ENCODE data around the gene MARK3. TPM values are rescaled to one million over a fixed set of nuclear protein-coding genes. Genes with fewer than 3 reads are reported as not detected.
A peak's percentile ranks its signal among the peaks of the same experiment; 100 is the strongest.

The MARK3 gene
- total RNA-seq, 2 donors from 2014 or later, result 87.2 to 147 TPM

- no peaks in the 10 kb centered on the region for H3K27me3 ChIP-seq
- intact Hi-C loops (cut with DNase I), result no loop called here
- TF ChIP-seq CTCF (IDR thresholded peaks at IDR 0.05) (no peak), POLR2A (IDR thresholded peaks at IDR 0.05) (no peak)
- no peak for ATAC-seq
- no peaks in the 10 kb centered on the region for H3K36me3 ChIP-seq (replicated peaks in 1 of 2; ENCODE audit: insufficient read depth in 1 of 2, low read depth in 2 of 2)
- WGBS, 2 donors, result 69 to 73% methylated on average over 11 of the region's 11 CpGs
- no peaks in the 10 kb centered on the region for H3K4me1 ChIP-seq
- peak in 1 of 4 donors; percentile 19 for DNase-seq
- no peak overlapping the region for H3K4me3 ChIP-seq
- H3K9me3 ChIP-seq, result no peaks in the 10 kb centered on the region
- no peak overlapping the region for H3K27ac ChIP-seq
Measured at GRCh38 chr14:103372552-103373304, 12.5 kb upstream of the MARK3 start.

GRCh38 chr14:103374121-103374520, 11.1 kb upstream of the MARK3 start:
- DNase-seq (no peak), ATAC-seq (no peak)
- 67 to 69% methylated on average over 10 to 11 of the region's 11 CpGs for WGBS, 2 donors
- H3K27ac ChIP-seq, result no peak overlapping the region
- intact Hi-C loops (cut with DNase I), result no loop called here
- TF ChIP-seq CTCF (IDR thresholded peaks at IDR 0.05) (no peak), POLR2A (IDR thresholded peaks at IDR 0.05) (no peak)
- no peak overlapping the region for H3K4me3 ChIP-seq
- H3K36me3 ChIP-seq (replicated peaks in 1 of 2; ENCODE audit: insufficient read depth in 1 of 2, low read depth in 2 of 2), result no peaks in the 10 kb centered on the region
- H3K27me3 ChIP-seq, result no peaks in the 10 kb centered on the region
- no peaks in the 10 kb centered on the region for H3K4me1 ChIP-seq
- H3K9me3 ChIP-seq, result no peaks in the 10 kb centered on the region

- no peak for TF ChIP-seq CTCF (IDR thresholded peaks at IDR 0.05)
- no peak for TF ChIP-seq POLR2A (IDR thresholded peaks at IDR 0.05)
- H3K36me3 ChIP-seq (replicated peaks in 1 of 2; ENCODE audit: insufficient read depth in 1 of 2, low read depth in 2 of 2), result no peaks in the 10 kb centered on the region
- ATAC-seq (no peak), DNase-seq (no peak)
- intact Hi-C loops (cut with DNase I), result no loop called here
- WGBS, 2 donors, result 81 to 90% methylated on average over 2 of the region's 2 CpGs
- no peaks in the 10 kb centered on the region for H3K27me3 ChIP-seq
- H3K4me1 ChIP-seq, result no peaks in the 10 kb centered on the region
- H3K9me3 ChIP-seq, result no peaks in the 10 kb centered on the region
- no peak overlapping the region for H3K27ac ChIP-seq
- no peak overlapping the region for H3K4me3 ChIP-seq
Measured at GRCh38 chr14:103377522-103378037, 7.6 kb upstream of the MARK3 start.

- DNase-seq, result no peak
- H3K4me3 ChIP-seq, result no peak overlapping the region
- no peaks in the 10 kb centered on the region for H3K36me3 ChIP-seq (replicated peaks in 1 of 2; ENCODE audit: insufficient read depth in 1 of 2, low read depth in 2 of 2)
- no peak overlapping the region for H3K27ac ChIP-seq
- no peaks in the 10 kb centered on the region for H3K9me3 ChIP-seq
- 80 to 82% methylated on average over 13 to 14 of the region's 14 CpGs for WGBS, 2 donors
- ATAC-seq, result no peak
- TF ChIP-seq CTCF (IDR thresholded peaks at IDR 0.05) (no peak), POLR2A (IDR thresholded peaks at IDR 0.05) (no peak)
- no peaks in the 10 kb centered on the region for H3K27me3 ChIP-seq
- intact Hi-C loops (cut with DNase I), result no loop called here
- H3K4me1 ChIP-seq, result no peaks in the 10 kb centered on the region
Measured at GRCh38 chr14:103378038-103378854, 7.0 kb upstream of the MARK3 start.
